Measurements from ENCODE around the gene IFITM10.

The IFITM10 gene

DNA sequence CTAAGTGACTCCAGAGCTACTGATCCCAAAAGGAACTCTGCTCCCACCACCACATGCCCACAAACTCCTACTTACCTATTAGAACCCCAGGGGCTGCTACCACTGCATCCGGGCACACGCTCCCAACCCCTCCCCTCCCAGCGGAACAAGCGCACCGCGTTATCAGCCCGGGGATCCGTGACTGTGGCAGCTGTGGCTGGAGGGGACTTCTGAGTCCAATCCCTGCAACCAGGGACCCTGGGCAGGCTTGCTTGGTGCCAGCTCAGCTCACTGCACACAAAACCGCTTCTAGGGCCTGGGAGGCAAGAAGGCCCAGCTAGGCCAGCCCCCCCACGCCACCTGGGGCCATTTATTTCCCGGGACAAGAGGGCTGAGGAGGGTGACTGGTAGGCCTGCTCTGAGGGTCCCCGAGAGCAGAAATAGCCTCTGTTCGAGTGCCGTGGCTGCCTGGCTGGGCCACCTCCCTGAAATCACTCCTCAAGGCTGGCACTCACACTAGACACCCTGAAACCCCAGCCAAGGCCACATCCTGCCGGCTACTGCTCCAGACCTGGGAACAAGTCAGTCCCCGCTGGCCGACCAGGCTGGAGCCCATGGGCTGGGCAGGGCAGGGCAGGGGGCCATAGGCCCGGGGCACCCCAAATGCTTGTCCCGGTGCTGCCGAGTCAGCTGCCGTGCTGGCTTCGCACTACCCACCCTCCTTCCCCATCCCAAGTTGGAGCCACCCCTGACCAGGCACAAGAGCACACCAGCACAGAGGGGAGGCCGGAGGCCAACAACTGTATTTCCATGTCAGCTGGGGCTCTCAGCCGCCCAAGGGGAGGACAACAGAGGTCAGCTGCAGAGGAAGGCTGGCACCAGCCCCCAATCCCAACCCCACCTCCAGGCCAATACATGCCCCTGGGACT, 1.9 kb upstream of the IFITM10 start:
- TF ChIP-seq, protein P1, sequence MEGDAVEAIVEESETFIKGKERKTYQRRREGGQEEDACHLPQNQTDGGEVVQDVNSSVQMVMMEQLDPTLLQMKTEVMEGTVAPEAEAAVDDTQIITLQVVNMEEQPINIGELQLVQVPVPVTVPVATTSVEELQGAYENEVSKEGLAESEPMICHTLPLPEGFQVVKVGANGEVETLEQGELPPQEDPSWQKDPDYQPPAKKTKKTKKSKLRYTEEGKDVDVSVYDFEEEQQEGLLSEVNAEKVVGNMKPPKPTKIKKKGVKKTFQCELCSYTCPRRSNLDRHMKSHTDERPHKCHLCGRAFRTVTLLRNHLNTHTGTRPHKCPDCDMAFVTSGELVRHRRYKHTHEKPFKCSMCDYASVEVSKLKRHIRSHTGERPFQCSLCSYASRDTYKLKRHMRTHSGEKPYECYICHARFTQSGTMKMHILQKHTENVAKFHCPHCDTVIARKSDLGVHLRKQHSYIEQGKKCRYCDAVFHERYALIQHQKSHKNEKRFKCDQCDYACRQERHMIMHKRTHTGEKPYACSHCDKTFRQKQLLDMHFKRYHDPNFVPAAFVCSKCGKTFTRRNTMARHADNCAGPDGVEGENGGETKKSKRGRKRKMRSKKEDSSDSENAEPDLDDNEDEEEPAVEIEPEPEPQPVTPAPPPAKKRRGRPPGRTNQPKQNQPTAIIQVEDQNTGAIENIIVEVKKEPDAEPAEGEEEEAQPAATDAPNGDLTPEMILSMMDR (IDR thresholded peaks at IDR 0.05; ENCODE audit: insufficient read depth, missing control alignments), result no peak
- FAIRE-seq (no peak), DNase-seq (ENCODE audit: insufficient read length, low spot score) (no peak)

DNA sequence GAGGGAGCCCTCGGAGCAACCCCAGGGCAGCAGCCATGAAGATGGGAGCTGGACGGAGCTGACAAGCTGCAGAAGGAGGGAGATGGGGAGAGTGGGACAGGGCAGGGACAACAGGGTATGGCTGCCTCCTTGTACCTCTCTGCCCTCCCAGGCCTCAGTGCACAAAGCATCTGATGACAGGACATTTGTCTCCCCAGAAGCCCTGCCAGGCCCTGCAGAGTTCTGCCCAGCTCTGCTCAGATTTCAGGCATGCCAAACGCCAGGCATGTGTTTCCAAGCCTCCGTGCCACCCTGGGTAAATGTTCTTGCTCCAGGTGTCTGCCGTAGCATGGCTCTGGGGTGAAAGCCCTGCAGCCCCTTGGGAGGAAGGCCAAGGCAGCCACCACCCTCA, 1.1 kb upstream of the IFITM10 start:
- no peak for FAIRE-seq
- TF ChIP-seq, protein P1 (IDR thresholded peaks at IDR 0.05; ENCODE audit: insufficient read depth, missing control alignments), result no peak

DNA sequence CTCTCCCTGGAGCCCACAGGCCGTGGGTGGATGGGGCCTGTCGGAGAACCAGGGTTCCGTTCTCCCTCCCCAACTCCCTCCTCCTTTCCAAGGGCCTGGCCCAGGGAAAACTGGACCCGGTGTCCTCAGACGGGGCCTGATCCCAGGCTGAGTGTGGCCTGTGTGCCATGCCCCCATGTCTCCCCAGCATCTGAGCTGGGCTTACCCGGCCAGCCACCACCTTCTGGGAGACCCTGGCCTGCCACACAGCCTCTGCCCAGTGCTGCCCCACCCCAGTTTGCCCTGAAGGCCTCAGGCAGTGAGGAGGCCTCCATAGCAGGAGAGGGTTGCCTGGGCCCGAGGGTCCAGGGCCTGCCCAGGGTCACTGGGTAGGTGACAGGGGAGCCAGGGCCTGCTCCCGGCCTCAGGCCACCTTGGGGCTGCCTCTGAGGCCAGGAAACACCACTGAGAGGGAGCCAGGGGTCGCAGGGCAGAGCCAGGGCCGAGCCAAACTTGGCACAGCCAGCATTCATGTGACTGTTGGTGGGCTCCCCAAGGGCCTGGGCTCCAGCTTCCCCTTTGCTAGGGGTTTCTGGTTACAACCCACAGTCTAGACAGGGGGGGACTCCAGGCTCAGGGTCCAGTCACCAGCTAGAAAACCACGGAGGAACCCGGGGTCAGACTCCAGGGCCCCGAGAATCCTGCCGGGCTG, 590 bp upstream of the IFITM10 start:
- no peak for FAIRE-seq
- TF ChIP-seq, protein P1 (IDR thresholded peaks at IDR 0.05; ENCODE audit: insufficient read depth, missing control alignments), result no peak
- no peak for DNase-seq (ENCODE audit: insufficient read length, low spot score)

More for the DNA sequence above, 1.1 kb upstream of the IFITM10 start:
- DNase-seq (ENCODE audit: insufficient read length, low spot score), result no peak

DNA sequence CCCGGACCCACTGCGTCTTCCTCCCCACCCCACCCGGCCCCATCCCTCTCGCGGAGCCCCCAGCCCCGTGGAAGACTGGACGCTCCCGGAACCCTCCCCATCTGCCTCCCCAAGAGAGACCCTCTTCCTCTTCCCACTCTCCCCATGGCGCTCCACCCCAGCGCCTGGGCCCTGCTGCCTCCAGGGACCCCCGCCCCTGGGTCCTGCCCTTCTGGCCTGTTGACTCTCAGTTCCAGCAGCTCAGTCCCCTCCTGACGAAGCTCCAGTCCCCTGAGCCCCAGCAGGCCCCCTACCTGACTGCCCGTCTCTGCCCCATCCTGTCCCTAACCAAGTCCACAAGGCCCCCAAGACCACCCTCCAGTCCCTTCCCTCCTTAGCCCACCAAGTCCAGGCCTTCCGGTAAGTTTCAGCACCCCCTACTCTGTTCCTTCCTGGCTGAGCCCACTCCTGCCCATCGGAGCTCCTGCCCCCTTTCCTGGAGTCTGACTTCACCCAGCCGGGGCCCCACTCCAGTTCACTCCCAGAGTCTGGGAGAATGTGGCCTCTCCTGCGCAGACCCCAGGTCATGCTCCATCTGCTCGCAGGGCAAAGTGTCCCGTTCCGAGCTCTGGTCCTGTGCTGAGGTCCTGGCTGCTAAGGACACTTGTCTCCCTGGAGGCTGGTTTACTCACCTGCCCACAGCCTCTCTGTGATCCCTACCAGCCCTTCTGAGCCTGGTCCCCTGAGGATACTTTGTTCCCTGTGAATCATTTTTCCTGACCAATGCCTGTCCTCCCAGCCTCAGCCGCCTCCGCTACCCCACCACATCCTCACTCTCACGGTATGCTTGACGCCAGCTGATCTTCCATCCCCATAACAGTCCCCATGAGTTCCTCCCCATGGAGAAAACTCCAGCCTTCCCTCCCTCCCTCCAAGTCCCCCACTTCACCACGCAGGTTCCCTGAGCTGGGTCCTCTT, 722 bp downstream of the IFITM10 start:
- no peak for FAIRE-seq
- TF ChIP-seq, protein P1 (IDR thresholded peaks at IDR 0.05; ENCODE audit: insufficient read depth, missing control alignments), result no peak
- no peak for DNase-seq (ENCODE audit: insufficient read length, low spot score)

DNA sequence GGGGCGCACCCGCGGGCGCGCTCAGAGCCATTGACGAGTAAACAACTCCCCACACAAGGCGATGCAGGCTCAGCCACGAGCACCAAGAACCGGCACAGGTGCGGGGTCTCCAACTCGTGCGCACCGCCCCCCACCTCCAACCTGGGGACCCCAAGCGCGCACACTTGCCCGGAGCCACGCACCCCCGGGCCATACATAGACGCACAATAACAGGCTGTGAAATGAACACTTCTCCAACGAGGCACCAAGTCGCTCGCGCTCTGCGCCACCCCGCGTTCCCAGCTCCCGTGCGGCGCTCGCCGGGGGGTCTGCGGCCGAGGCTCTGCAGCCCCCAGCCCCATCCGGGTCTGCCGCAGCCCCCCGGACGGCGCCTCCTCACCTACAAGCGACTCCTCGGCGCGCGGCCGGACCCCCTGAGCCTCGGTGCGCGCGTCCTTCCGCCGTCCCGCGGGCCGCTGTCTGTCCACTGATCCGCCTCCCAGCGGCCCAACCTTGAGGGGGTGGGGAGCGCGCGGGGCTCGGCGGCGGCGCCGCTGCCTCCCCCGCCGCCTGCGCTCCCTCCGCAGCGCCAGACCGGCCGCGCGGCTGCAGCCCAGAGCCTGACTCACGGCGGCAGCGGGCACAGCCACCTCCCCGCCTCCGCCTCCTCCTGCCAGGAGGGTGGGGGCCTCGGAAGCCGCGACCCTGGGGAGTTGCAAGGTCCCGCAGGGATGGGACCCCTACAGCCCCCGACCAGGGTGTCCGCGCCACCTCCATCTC, 1.6 kb downstream of the IFITM10 start:
- DNase-seq (ENCODE audit: insufficient read length, low spot score) (no peak), FAIRE-seq (no peak)
- TF ChIP-seq, protein P1 (IDR thresholded peaks at IDR 0.05; ENCODE audit: insufficient read depth, missing control alignments), result no peak

Measured in D721Med (cell line).